ENCODE data around the gene TRMT11.
"Not testable (repeated sequence)": the region's sequence is repeated elsewhere in the genome, so short reads cannot be mapped to it uniquely, and the experiment has no call there.

Gene TRMT11

DNA sequence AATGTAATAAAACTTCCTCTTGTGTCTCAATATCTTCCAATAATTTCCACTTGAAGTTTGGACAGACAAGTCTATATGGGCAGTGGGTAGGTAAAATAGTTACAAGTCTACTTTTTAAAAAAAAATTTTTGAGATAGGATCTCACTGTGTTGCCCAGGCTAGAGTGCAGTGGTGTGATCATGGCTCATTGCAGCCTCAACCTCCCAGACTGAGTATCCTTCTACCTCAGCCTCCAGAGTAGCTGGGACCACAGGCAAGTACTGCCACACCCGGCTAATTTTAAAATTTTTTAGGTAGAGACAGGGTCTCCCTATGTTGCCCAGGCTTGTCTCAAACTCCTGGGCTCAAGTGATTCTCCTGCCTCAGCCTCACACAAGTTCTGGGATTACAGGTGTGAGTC is 13.9 kb upstream of the TRMT11 start:
- H3K4me3 Mint-ChIP-seq, H3K9me3 Mint-ChIP-seq, H3K27ac Mint-ChIP-seq, H3K27me3 Mint-ChIP-seq, ATAC-seq: not testable (repeated sequence)
- Mint-ChIP-seq H3K4me1 (peaks cover 30% of the 10 kb centered on the region), H3K36me3 (peaks cover 25% of the 10 kb centered on the region)

DNA sequence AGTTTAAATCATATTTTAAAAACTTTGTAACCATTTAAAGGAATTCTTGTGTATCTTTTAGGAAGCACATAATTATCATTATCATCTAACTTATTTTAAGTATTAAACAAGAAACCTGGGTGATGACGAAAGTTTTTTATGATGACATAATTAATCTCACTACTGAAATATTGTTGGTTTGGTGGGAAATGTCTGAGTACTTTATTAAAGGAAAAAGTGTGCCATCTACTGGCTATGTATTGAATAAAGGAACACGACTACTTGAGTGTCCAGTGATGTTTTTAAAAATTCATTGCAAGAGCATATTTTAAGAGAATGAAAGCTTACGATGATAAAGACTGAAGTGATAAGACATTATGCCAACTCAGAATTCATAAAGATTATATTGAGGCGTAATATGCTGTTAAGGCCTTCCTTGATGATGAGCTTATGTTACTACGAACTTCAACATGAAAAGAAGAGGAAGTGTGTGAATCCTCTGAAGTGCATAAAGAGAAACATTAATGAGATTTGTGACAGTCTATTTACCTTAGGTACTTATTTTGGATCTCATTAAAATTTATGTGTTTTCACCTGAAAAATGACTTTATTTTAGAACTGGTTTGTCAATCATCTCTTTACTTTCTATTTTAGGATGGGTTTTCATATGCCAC is 12.0 kb upstream of the TRMT11 start:
- ATAC-seq, result no peak
- Mint-ChIP-seq H3K27me3 (no peaks in the 10 kb centered on the region), H3K9me3 (no peaks in the 10 kb centered on the region), H3K27ac (no peak overlapping the region), H3K4me1 (peaks cover 12% of the 10 kb centered on the region), H3K4me3 (no peak overlapping the region), H3K36me3 (peaks cover 21% of the 10 kb centered on the region)

DNA sequence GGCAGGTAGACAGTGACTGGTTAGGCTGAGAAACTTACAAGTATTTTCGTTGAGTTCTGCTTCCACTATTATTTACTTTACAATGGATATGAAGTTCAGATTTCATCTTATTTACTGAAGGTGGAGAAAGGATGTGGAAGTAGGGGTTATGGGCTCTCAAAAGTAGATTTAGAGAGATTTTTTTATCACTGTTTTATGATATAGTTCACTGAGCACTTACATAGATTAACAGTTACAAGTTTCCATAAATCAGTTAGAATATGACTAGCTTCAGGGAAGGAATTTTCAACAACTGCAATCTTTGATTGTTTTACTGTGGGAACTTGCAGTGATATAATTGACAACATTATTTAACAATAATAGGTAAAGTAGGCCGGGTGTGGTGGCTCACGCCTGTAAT is 7.2 kb upstream of the TRMT11 start:
- H3K36me3 Mint-ChIP-seq, result peaks cover 16% of the 10 kb centered on the region
- no peak overlapping the region for H3K4me3 Mint-ChIP-seq
- H3K27me3 Mint-ChIP-seq, result no peaks in the 10 kb centered on the region

GRCh38 chr6:125981571-125982185 is 4.7 kb upstream of the TRMT11 start:
- no peak for ATAC-seq
- H3K9me3 Mint-ChIP-seq, result no peaks in the 10 kb centered on the region
- H3K4me3 Mint-ChIP-seq, result no peak overlapping the region
- no peak overlapping the region for H3K27ac Mint-ChIP-seq
- H3K36me3 Mint-ChIP-seq, result peaks cover 16% of the 10 kb centered on the region
- H3K27me3 Mint-ChIP-seq, result no peaks in the 10 kb centered on the region
- no peaks in the 10 kb centered on the region for H3K4me1 Mint-ChIP-seq

More for the DNA sequence above, 7.2 kb upstream of the TRMT11 start:
- Mint-ChIP-seq H3K4me1 (peaks cover 6% of the 10 kb centered on the region), H3K27ac (no peak overlapping the region), H3K9me3 (no peaks in the 10 kb centered on the region)
- no peak for ATAC-seq

DNA sequence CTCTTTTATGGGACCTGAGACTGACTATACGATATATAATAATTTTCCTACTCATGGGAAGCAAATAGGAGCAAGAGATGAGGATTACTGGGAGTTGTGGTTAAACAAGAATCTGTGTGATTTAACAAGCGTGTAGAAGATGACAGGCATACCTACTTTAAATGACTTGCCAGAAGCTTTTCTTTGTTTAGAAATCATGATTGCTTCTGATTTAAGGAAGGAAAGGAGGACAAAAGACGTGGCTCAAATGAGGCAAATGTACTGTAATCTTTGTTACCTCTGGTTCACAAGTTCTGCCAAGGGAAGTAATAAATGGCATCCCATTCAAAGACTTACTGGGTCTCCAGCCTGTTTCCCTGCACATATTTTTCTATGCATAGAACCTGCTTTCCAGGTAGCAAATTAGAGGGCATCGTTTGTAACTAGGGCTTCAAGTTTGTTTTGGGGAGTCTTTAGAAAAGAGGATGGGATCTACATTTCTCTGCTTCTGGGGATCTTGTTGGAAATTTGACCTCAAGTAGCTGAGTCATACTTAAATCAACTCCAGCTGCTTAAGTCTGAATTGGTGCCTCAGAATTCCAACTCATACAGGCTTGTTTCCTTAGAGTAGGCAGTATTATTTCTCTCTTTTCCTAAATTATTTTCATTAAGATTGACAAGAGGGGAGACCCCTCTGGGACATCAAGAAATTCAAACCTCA is 2.9 kb upstream of the TRMT11 start:
- ATAC-seq, result no peak
- Mint-ChIP-seq H3K4me1 (no peaks in the 10 kb centered on the region), H3K27me3 (no peaks in the 10 kb centered on the region), H3K36me3 (peaks cover 8% of the 10 kb centered on the region), H3K27ac (no peak overlapping the region), H3K9me3 (no peaks in the 10 kb centered on the region), H3K4me3 (no peak overlapping the region)

DNA sequence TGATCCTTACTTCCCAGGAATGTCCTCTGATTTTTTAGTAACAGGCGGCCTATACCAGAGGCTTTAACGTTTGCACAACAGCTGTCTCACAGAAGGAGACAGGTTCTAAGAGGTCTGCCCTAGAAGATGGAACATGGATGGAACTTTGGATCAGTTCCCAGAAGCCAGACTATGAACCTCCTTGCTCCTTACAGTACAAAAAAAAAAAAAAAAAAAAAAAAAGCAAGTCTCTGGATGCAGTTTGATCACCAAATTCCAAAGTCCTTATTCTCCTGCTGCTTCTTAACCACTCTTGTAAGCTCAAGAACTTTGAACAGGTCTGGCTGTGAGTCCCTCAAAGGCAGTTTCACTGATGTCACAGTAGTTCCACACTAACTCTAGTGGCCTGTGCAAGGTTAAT is 2.0 kb upstream of the TRMT11 start:
- no peak for ATAC-seq
- H3K36me3 Mint-ChIP-seq, result no peaks in the 10 kb centered on the region
- no peaks in the 10 kb centered on the region for H3K4me1 Mint-ChIP-seq
- no peaks in the 10 kb centered on the region for H3K9me3 Mint-ChIP-seq
- no peak overlapping the region for H3K27ac Mint-ChIP-seq
- no peak overlapping the region for H3K4me3 Mint-ChIP-seq
- H3K27me3 Mint-ChIP-seq, result no peaks in the 10 kb centered on the region

DNA sequence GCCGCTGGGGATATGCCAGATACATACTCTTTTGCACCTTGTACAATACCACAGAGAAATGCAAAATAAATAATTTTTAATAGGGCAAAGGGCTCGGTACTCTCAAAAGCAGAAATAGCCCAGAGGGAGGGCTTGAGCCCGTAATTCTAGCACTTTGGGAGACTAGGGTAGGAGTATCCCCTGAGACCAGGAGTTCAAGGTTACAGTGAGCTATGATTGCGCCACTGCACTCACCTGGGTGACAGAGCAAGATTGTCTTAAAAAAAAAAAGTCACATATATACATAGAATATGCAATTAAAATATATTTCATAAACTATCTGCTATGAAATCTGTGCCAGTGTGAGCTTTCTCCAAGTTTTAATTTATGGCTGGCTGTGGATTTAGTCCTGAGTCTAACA is 818 bp upstream of the TRMT11 start:
- ATAC-seq, result no peak
- H3K27ac Mint-ChIP-seq, result no peak overlapping the region
- H3K36me3 Mint-ChIP-seq, result no peaks in the 10 kb centered on the region
- no peak overlapping the region for H3K4me3 Mint-ChIP-seq
- H3K27me3 Mint-ChIP-seq, result no peaks in the 10 kb centered on the region
- no peaks in the 10 kb centered on the region for H3K4me1 Mint-ChIP-seq
- H3K9me3 Mint-ChIP-seq, result no peaks in the 10 kb centered on the region

- H3K9me3 Mint-ChIP-seq, result no peaks in the 10 kb centered on the region
These were observed 400 bp upstream of the TRMT11 start for GRCh38 chr6:125985979-125986300.

GRCh38 chr6:125987026-125987617 is 782 bp downstream of the TRMT11 start:
- Mint-ChIP-seq H3K9me3 (no peaks in the 10 kb centered on the region), H3K4me1 (no peaks in the 10 kb centered on the region), H3K27ac (no peak overlapping the region), H3K4me3 (no peak overlapping the region), H3K27me3 (no peaks in the 10 kb centered on the region), H3K36me3 (no peaks in the 10 kb centered on the region)
- peak; percentile 45 for ATAC-seq

More at GRCh38 chr6:125985979-125986300, 400 bp upstream of the TRMT11 start:
- Mint-ChIP-seq H3K27me3 (no peaks in the 10 kb centered on the region), H3K4me1 (no peaks in the 10 kb centered on the region), H3K4me3 (no peak overlapping the region), H3K36me3 (no peaks in the 10 kb centered on the region), H3K27ac (no peak overlapping the region)
- ATAC-seq, result no peak

- Mint-ChIP-seq H3K9me3 (no peaks in the 10 kb centered on the region), H3K36me3 (no peaks in the 10 kb centered on the region), H3K27me3 (no peaks in the 10 kb centered on the region), H3K27ac (no peak overlapping the region), H3K4me1 (peaks cover 8% of the 10 kb centered on the region), H3K4me3 (no peak overlapping the region)
- no peak for ATAC-seq
These were observed 1.9 kb downstream of the TRMT11 start for GRCh38 chr6:125988280-125988679.

- Mint-ChIP-seq H3K27ac (no peak overlapping the region), H3K4me1 (peaks cover 15% of the 10 kb centered on the region), H3K36me3 (no peaks in the 10 kb centered on the region), H3K27me3 (no peaks in the 10 kb centered on the region), H3K4me3 (no peak overlapping the region), H3K9me3 (no peaks in the 10 kb centered on the region)
- no peak for ATAC-seq
These were observed 3.3 kb downstream of the TRMT11 start for GRCh38 chr6:125989631-125990030.

GRCh38 chr6:125991653-125992052 is 5.3 kb downstream of the TRMT11 start:
- Mint-ChIP-seq H3K4me3 (no peak overlapping the region), H3K36me3 (no peaks in the 10 kb centered on the region), H3K9me3 (no peaks in the 10 kb centered on the region), H3K27me3 (no peaks in the 10 kb centered on the region), H3K27ac (no peak overlapping the region), H3K4me1 (peaks cover 21% of the 10 kb centered on the region)
- no peak for ATAC-seq

DNA sequence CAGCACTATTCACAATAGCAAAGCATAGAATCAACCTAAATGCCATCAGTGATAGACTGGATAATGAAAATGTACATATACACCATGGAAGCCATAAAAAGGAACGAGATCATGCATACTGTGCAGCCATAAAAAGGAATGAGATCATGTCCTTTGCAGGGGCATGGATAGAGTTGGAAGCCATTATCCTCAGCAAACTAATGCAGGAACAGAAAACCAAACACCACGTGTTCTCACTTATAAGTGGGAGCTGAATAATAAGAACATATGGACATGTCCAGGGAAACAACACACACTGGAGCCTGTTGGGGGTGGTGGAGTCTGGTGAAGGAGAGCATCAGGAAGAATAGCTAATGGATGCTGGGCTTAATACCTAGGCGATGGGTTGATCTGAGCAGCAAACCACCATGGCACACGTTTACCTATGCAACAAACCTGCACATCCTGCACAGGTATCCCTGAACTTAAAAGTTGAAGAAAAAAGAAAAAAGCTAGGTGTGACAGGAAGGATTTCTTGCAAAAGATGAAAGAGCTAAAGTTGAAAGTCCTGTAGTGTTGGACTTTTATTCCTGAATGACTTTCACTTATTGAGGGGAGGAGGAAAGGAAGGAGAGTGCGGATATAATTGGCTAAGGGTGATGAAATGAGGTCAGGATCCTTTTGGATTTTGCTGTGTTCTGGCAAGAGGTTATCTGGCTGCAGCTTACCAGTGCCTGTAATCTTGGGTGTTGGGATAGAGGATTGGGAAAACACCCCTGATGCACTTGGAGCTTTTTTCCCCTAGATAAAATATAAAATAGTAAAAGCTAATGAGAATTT is 8.5 kb downstream of the TRMT11 start:
- no peaks in the 10 kb centered on the region for H3K9me3 Mint-ChIP-seq
- no peak overlapping the region for H3K27ac Mint-ChIP-seq
- H3K4me3 Mint-ChIP-seq, result no peak overlapping the region
- peaks cover 23% of the 10 kb centered on the region for H3K36me3 Mint-ChIP-seq
- no peak for ATAC-seq
- H3K4me1 Mint-ChIP-seq, result peaks cover 21% of the 10 kb centered on the region
- H3K27me3 Mint-ChIP-seq, result no peaks in the 10 kb centered on the region

DNA sequence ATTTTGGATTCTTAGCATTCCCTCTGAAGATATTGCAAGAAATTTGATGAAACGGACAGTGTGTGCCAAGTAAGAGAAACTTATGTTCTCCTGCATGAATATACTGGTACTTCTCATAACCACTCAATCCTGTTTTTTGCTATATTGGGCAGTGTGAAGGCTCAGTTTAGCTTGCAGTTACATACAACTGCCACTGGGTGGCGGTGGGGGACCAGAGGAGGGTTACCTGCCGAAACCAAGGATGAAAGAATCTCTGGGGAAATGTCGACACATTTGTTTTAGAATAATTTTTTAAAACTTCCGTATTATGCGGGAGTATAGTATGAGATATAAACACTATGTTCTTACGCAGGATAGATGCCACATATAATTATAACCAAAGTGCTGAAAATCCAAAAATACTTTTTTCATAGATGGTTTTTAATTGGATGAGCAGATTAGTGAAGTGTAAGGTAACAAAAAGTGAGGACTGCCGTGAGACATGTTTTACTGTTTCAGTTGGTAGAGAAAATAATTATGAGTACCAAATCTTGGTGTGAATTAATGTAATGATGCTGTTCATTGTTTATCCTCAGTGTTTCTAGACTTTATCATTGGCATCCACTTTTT is 9.7 kb downstream of the TRMT11 start:
- peak; percentile 86 for ATAC-seq
- H3K27me3 Mint-ChIP-seq, result no peaks in the 10 kb centered on the region
- H3K36me3 Mint-ChIP-seq, result peaks cover 35% of the 10 kb centered on the region
- H3K4me3 Mint-ChIP-seq, result peak overlapping the region; percentile 68
- no peaks in the 10 kb centered on the region for H3K9me3 Mint-ChIP-seq
- H3K27ac Mint-ChIP-seq, result no peak overlapping the region
- H3K4me1 Mint-ChIP-seq, result peaks cover 21% of the 10 kb centered on the region
